IMR-90 (cell line): ENCODE results near the gene GPR142. TPM values are rescaled to one million over a fixed set of nuclear protein-coding genes. Genes with fewer than 3 reads are reported as not detected.

Experiments
- ATAC-seq: fragments of 200-7000 bp; cut with Tn5 transposase; 2 replicates; pipeline ENCODE4 v1.9.1; 2020; ENCODE audit warnings: low read depth, mild to moderate bottlenecking, moderate library complexity
- BruUV-seq: library from RNA; stranded (reverse); fragments of 400-500 nt; replicated peaks from 2 replicates; lab custom pipeline; 2021; lab: Mats Ljungman, UMichigan
- CTCF ChIA-PET: fragments of 300-600 bp; formaldehyde crosslinking; extraction: SDS; loops from one replicate; lab custom pipeline; 2021; ENCODE audit warnings: antibody characterized with exemption; lab: Yijun Ruan, JAX
- POLR2A ChIA-PET: fragments of 300-600 bp; sonication (Branson Sonifier 250); formaldehyde crosslinking; loops from one replicate; lab custom pipeline; 2022; ENCODE audit warnings: antibody characterized with exemption; ENCODE audit not compliant: unreplicated experiment; lab: Charles Lee
- DNase-seq: peaks from one replicate; pipeline ENCODE4 v3.0.0; 2013
- H2AFZ ChIP-seq: replicated peaks from 2 replicates; pipeline ENCODE3; 2013; ENCODE audit warnings: low read length, mild to moderate bottlenecking; ENCODE audit not compliant: poor library complexity
- H2AK5ac ChIP-seq: 2 replicates; pipeline ENCODE4 v1.6.1; 2013; ENCODE audit warnings: low read depth, low read length, inconsistent platforms
- H2AK9ac ChIP-seq: replicated peaks from 2 replicates; pipeline ENCODE3; 2013; ENCODE audit warnings: mild to moderate bottlenecking, low read depth, low read length, moderate library complexity; ENCODE audit not compliant: poor library complexity
- H2BK120ac ChIP-seq: 2 replicates; pipeline ENCODE4 v1.6.1; 2013; ENCODE audit warnings: low read depth, low read length, inconsistent platforms
- H2BK15ac ChIP-seq: 3 replicates; pipeline ENCODE4 v1.6.1; 2013; ENCODE audit warnings: low read depth, low read length, inconsistent platforms
- H2BK20ac ChIP-seq: 2 replicates; pipeline ENCODE4 v1.6.1; 2013; ENCODE audit warnings: low read depth, mild to moderate bottlenecking, inconsistent platforms, low read length, moderate library complexity
- H2BK5ac ChIP-seq: 2 replicates; pipeline ENCODE4 v1.6.1; 2013; ENCODE audit warnings: mild to moderate bottlenecking, low read depth, low read length, inconsistent platforms; ENCODE audit not compliant: poor library complexity, severe bottlenecking
- H3K14ac ChIP-seq: replicated peaks from 2 replicates; pipeline ENCODE4 v1.6.1; 2013; ENCODE audit warnings: low read depth, low read length, inconsistent platforms
- H3K18ac ChIP-seq: 2 replicates; pipeline ENCODE4 v1.6.1; 2013; ENCODE audit warnings: low read depth, low read length, control low read depth
- H3K23ac ChIP-seq: 2 replicates; pipeline ENCODE4 v1.6.1; 2013; ENCODE audit warnings: low read depth, low read length, inconsistent platforms
- H3K27ac ChIP-seq: 2 replicates; pipeline ENCODE4 v1.5.1; 2013; ENCODE audit warnings: mild to moderate bottlenecking, control low read depth, low read length; ENCODE audit not compliant: insufficient read depth
- H3K27me3 ChIP-seq: 2 replicates; pipeline ENCODE4 v1.6.1; 2013; ENCODE audit warnings: low read length; ENCODE audit not compliant: control insufficient read depth, insufficient read depth
- H3K36me3 ChIP-seq: 2 replicates; pipeline ENCODE4 v1.6.1; 2013; ENCODE audit warnings: low read length, mixed read lengths; ENCODE audit not compliant: control insufficient read depth, insufficient read depth
- H3K4ac ChIP-seq: 2 replicates; pipeline ENCODE4 v1.6.1; 2013; ENCODE audit warnings: low read depth, low read length, inconsistent platforms
- H3K4me1 ChIP-seq: 2 replicates; pipeline ENCODE4 v1.6.1; 2013; ENCODE audit warnings: low read length, mixed read lengths; ENCODE audit not compliant: control insufficient read depth, insufficient read depth
- H3K4me2 ChIP-seq: 2 replicates; pipeline ENCODE4 v1.6.1; 2013; ENCODE audit warnings: low read depth, mild to moderate bottlenecking, control low read depth, low read length, moderate library complexity
- H3K4me3 ChIP-seq: 2 replicates; pipeline ENCODE4 v1.5.1; 2013; ENCODE audit warnings: low read depth, mild to moderate bottlenecking, control low read depth, low read length, moderate library complexity; ENCODE audit not compliant: insufficient read depth
- H3K56ac ChIP-seq: 2 replicates; pipeline ENCODE4 v1.6.1; 2013; ENCODE audit warnings: low read length, inconsistent platforms; ENCODE audit not compliant: insufficient read depth; ENCODE audit errors: extremely low read depth
- H3K79me1 ChIP-seq, 2 experiments: 2 replicates each; pipeline ENCODE4 v1.6.1; 2013; ENCODE audit warnings: low read length in 2 of 2, inconsistent platforms in 1 of 2, low read depth in 1 of 2
- H3K9ac ChIP-seq: 2 replicates; pipeline ENCODE4 v1.6.1; 2013; ENCODE audit warnings: low read depth, low read length, control low read depth
- H3K9me1 ChIP-seq: 2 replicates; pipeline ENCODE4 v1.6.1; 2013; ENCODE audit warnings: low read length, inconsistent platforms; ENCODE audit not compliant: insufficient read depth
- H3K9me3 ChIP-seq: 2 replicates; pipeline ENCODE4 v1.6.1; 2013; ENCODE audit warnings: low read length; ENCODE audit not compliant: control insufficient read depth, insufficient read depth
- H4K20me1 ChIP-seq: 2 replicates; pipeline ENCODE4 v1.6.1; 2013; ENCODE audit warnings: low read length, inconsistent platforms; ENCODE audit not compliant: insufficient read depth
- H4K5ac ChIP-seq: 2 replicates; pipeline ENCODE4 v1.6.1; 2013; ENCODE audit warnings: mild to moderate bottlenecking, low read depth, low read length, control low read depth
- H4K8ac ChIP-seq, 2 experiments: 2 replicates each; pipeline ENCODE4 v1.6.1; 2013; ENCODE audit warnings: low read depth in 2 of 2, low read length in 2 of 2, control low read depth in 1 of 2, inconsistent platforms in 1 of 2
- H4K91ac ChIP-seq: 2 replicates; pipeline ENCODE4 v1.6.1; 2013; ENCODE audit warnings: low read depth, low read length, inconsistent platforms; ENCODE audit not compliant: insufficient read depth
- BHLHE40 ChIP-seq: fragments of 150-350 bp; IDR thresholded peaks from 2 replicates; pipeline ENCODE4 v1.6.1; 2016; ENCODE audit warnings: mild to moderate bottlenecking, low read depth, low read length
- CTCF ChIP-seq: conservative IDR thresholded peaks from 2 replicates; pipeline ENCODE4 v1.5.1; 2012; ENCODE audit warnings: mild to moderate bottlenecking, low read depth, low read length, improper control_type of control experiment
- NFE2L2 ChIP-seq: fragments of 150-350 bp; IDR thresholded peaks from 2 replicates; pipeline ENCODE4 v1.6.1; 2016; ENCODE audit warnings: low read depth, mild to moderate bottlenecking, low read length
- USF2 ChIP-seq: fragments of 150-350 bp; IDR thresholded peaks from 2 replicates; pipeline ENCODE4 v1.6.1; 2017; ENCODE audit warnings: mild to moderate bottlenecking, antibody characterized with exemption, low read length, low read depth
- WGBS, 2 experiments: methylation state at CpG; one replicate each; pipeline versions ENCODE4 v1.1.5 to v1.1.7; 2013; ENCODE audit warnings: missing lambda C conversion rate in 2 of 2; ENCODE audit not compliant: insufficient read length in 1 of 2; ENCODE audit errors: extremely low coverage in 2 of 2; 5-methylcytosine and 5-hydroxymethylcytosine counted together
- dilution Hi-C: fragments of 300-500 bp; cut with HindIII; formaldehyde crosslinking; loops from one replicate; pipeline ENCODE4 v1.14.3; 2018; ENCODE audit warnings: low sequenced_read_pairs; ENCODE audit not compliant: unreplicated experiment
- in situ Hi-C: fragments of 300-500 bp; cut with MboI; formaldehyde crosslinking; loops from 3 replicates; pipeline ENCODE4 v1.14.3; 2019; ENCODE audit warnings: low sequenced_read_pairs, inconsistent platforms, mixed read lengths
- intact Hi-C: fragments of 100-400 bp; cut with micrococcal nuclease; formaldehyde crosslinking; loops from 2 replicates; pipeline ENCODE4 v1.10.0; 2022
- polyA plus RNA-seq, 3 experiments: library from polyadenylated mRNA; depleted of rRNA; stranded (reverse); fragments of >200 nt; gene quantifications; 2 replicates each; pipeline ENCODE4 v1.2.3, GENCODE V29; 2012; ENCODE audit warnings: low replicate concordance in 1 of 3
- total RNA-seq: library from RNA; depleted of rRNA; stranded (reverse); fragments of >200 nt; gene quantifications from 2 replicates; pipeline ENCODE4 v1.2.3, GENCODE V29; 2012

The GPR142 gene
- total and polyA plus RNA-seq, 2 of the 4 experiments (the other 2 are of a cell fraction), result not detected

- no peak overlapping the region for H4K5ac ChIP-seq
- no TSS peak for BruUV-seq
These were observed 50.1 kb downstream of the GPR142 start for GRCh38 chr17:74417178-74418045.

More at GRCh38 chr17:74417178-74418045, 50.1 kb downstream of the GPR142 start:
- no peak overlapping the region for H3K4me3 ChIP-seq
- no peaks in the 10 kb centered on the region for H3K9me1 ChIP-seq
- in situ Hi-C loops (no loop called here), dilution Hi-C loops (no loop called here), intact Hi-C loops (no loop called here)
- peaks cover 28% of the 10 kb centered on the region for H3K9me3 ChIP-seq
- DNase-seq, result no peak
- no peaks in the 10 kb centered on the region for H3K27me3 ChIP-seq
- H4K20me1 ChIP-seq, result no peaks in the 10 kb centered on the region
- H3K4ac ChIP-seq, result no peak overlapping the region
- no peak overlapping the region for H4K8ac ChIP-seq
- ChIA-PET POLR2A (no interaction called here), CTCF (no interaction called here)
- no peak overlapping the region for H3K56ac ChIP-seq
- H3K9ac ChIP-seq, result no peak overlapping the region
- 25% methylated on average over 5 of the region's 12 CpGs; no CpG with 5 or more reads in 1 of the 2 experiments for WGBS, 2 experiments
- H3K4me1 ChIP-seq, result no peaks in the 10 kb centered on the region
- H3K36me3 ChIP-seq, result no peaks in the 10 kb centered on the region
- no peak for ATAC-seq
- H3K4me2 ChIP-seq, result no peak overlapping the region
- H2BK5ac ChIP-seq, result no peak overlapping the region
- H3K23ac ChIP-seq, result no peak overlapping the region
- H2AK5ac ChIP-seq, result no peak overlapping the region
- H2AFZ ChIP-seq, result no peak overlapping the region
- no peak overlapping the region for H2BK20ac ChIP-seq
- no peak overlapping the region for H2BK120ac ChIP-seq
- H2AK9ac ChIP-seq, result no peak overlapping the region
- no peak overlapping the region for H3K18ac ChIP-seq
- TF ChIP-seq BHLHE40 (no peak), CTCF (no peak), NFE2L2 (no peak), USF2 (no peak)
- H3K27ac ChIP-seq, result no peak overlapping the region
- no peaks in the 10 kb centered on the region for H3K79me1 ChIP-seq
- H3K14ac ChIP-seq, result no peak overlapping the region
- H4K91ac ChIP-seq, result no peak overlapping the region
- H2BK15ac ChIP-seq, result no peak overlapping the region
